GM18867 (cell line): Measurements from ENCODE around the gene CRBN.
A peak's percentile ranks its signal among the peaks of the same experiment; 100 is the strongest.

Experiments
- ATAC-seq: cut with Tn5 transposase; IDR thresholded peaks from one replicate; pipeline ENCODE4 v1.9.1; 2021; ENCODE audit warnings: mild to moderate bottlenecking, moderate library complexity; ENCODE audit not compliant: unreplicated experiment

Gene CRBN

DNA sequence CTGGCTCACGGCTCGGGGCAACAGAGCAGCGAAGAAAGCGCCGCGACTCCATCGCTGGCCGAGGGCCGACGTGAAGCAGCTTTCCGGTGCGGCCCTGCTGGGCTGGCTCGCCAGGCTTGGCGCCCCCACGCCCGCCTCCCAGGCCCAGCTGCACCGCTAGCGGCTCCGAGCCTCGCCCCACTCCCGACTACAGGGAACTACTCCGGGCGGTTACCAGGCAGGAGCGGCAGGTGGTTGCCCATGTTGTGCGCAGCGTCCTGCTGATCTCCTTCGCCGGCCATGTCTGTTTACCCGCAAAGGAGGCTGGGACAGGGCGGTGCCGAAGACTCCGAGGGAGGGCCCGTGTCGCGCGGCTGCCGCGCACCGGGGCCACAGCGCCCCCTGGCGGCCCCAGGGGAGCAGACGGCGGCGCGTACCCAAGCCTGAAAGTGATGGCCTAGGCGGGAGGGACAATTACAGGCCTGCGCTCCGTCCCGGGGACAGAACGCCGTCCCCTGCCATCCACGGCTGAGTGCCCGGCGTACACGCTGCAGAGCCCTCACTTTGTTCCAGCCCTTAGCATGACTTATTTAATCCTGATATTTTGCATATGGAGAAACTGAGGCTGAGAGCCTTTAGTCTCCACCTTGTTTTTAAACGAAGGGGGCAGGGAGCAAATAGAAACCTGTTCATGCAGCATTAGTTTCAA, at the start of gene CRBN:
TSS of gene CRBN (minus strand) at position 285 of the 688 bp plus-strand sequence. CDS start at position 281, 4 bp downstream.
- ATAC-seq = peak; percentile 99

DNA sequence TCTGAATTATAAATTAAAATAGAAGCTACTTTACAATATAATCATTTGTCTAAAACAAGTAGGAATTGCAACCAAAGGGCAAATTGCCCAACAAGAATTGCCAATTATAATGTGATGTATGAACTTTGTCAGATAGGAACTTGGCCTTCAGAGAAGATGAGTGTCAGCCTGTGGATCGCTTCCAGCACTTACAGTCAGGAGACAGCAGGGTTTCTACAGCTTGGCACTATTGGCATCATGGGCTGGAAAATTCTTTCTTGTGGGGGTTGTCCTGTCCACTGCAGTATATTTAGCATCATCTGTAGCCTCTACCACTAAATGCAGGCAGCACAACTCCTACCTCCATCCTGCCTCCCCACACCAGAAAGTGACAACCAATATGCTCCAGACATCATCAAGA, 48.1 kb upstream of the CRBN start:
- no peak for ATAC-seq

DNA sequence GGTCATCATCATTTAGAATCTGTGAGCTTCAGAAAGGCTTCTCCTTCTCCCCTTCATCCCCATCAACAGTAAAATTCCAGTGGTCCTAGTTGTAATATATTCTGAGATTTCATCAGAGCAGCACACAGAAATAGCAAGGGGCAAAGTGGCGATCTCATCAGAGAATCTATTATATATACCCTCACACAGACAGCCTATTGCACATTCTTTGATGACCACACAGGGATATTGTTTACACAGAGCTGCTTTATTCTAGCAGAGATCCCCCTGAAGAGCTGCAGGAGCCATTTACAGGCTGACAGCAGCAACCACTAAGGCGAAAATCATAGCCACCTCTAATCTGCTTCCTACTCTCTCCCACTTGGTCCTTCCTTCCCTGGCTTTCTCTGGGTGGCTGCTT, 42.0 kb upstream of the CRBN start:
- ATAC-seq = no peak

GRCh38 chr3:3216401-3216800, 36.9 kb upstream of the CRBN start:
- no peak for ATAC-seq

DNA sequence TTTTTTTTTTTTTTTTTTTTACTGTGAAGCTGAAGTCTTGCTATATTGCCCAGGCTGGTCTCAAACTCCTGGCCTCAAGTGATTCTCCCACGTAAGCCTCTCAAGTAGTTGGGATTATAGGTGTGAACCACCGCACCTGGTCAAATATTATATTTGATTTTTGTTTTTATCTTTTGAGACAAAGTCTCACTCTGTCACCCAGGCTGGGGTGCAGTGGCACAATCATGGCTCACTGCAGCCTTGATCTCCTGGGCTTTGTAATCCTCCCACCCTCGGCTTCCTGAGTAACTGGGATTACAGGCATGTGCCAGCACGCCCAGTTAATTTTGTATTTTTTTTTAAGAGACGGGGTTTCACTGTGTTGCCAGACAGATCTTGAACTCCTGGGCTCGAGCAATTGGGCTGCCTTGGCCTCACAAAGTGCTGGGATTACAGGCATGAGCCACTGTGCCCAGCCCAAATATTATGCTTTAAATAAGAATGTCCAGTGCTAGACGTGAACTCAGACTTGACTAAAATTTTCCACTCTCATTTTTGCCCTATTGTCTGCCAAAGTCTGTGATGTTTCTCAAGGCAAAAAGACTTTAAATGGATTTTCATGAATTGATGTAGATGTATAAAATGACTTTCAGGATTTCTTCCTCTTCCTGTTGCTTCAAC, 33.4 kb upstream of the CRBN start:
- no peak for ATAC-seq

DNA sequence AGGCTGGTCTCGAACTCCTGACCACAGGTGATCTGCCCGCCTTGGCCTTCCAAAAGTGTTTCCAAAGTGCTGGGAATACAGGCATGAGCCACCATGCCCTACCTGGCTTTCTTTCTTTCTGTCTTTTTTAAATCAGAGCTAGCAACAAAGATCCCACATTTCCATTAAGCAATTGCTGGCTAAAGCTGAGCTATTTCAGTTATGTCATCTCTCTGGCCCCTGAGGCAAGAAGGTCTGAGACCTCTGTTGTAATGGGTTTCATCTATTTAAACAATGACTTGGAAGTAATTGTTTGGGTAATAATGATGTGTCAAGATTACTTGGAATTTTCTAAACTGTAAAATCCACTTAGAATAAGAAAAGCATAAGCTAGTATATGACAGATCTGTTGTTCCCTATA, 30.2 kb upstream of the CRBN start:
- no peak for ATAC-seq

DNA sequence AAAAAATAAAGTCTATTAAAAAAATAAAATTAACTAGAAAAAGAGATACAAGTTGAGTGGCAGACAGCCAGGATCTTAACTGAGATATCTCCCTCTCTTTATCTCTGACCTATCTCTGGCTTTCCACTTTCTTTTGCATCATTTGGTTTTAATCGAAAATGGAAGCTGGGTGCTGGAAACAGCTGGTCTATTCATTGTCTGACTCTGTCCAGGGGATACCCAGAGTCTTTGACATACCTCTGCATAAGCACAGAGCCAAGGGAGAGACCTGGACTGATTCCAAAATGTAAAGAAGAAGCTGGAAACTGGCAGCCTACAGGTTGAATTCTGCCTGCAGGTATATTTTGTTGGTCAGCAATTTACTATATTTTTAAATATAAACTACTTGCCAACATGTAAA, 29.6 kb upstream of the CRBN start:
- no peak for ATAC-seq

DNA sequence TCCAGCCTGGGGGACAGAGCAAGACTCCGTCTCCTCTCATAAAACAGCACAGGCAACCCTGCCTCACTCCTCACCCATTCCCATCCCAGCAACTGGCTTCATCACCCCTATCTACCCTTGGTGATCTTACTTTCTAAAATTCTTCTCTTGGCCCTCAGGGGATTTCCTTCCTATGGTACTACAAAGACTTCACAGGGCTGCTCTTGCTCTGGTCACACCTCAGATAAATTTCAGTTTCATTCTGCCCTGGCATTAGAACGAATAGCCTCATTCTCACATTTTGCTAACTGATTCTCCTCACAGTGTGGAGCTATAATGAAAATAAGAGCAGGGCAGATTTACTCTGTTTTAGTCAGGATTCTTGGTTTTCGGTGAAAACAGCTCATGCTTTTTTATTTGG, 22.1 kb upstream of the CRBN start:
- peak; percentile 97 for ATAC-seq

DNA sequence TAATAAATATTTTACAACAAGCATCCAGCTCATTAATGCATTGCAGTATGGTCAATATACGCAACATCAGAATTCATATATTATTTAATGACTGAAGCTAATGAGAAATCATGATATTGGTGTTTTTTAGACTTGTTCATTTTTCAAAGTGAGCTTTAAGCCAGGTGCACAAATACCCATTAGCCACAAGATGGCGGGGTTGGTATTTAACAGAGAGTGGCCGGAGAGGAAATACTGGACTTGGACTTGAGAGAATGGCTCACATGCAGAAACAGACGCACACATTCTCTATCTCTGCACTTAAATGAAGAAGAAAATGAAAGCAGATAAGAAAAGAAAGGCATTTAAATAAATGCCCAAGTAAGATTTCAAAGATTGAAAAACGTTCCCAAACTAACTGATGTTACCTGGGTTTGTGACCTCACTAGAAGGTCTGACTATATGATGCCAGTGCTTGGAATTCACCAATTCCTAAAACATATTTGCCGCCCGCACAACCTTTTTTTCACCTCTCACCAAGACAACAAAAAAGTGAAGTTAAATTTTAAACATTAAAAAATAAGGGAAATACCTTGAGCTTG, 21.2 kb upstream of the CRBN start:
- ATAC-seq = peak; percentile 69

GRCh38 chr3:3199306-3199705, 19.8 kb upstream of the CRBN start:
- ATAC-seq = no peak

DNA sequence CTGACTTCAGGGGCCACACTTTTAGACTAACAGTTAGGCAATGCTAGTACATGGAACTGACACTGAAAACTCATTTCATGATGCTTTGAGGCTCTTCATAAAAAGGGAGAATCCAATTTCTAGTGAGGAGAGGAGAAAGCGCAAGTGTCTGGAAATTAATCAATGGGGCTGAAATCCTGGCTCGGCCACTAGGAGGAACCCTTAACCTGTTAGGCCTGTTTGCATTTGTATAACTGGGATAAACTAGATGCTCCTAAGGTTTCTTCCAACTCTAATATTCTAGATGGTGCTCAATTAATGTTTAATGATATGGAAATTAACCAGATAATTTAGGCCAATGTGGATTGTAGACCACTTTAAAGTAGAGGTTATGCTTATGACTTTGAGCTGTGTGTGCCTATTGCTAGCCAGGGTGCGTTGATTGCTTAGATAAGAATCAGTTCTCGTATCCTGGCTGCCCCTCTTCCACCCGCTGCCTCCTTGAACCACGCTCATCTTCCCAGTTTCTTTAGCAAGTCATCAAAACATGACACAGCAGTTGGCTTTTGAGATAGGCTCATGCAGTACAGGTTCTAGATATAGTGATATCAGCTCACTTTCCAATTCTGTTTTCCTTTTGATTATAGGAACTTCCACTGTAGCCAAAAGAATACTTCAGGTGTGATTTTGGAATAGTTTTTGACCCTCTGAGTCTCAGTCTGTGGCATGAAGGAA, 16.8 kb upstream of the CRBN start:
- ATAC-seq = no peak

DNA sequence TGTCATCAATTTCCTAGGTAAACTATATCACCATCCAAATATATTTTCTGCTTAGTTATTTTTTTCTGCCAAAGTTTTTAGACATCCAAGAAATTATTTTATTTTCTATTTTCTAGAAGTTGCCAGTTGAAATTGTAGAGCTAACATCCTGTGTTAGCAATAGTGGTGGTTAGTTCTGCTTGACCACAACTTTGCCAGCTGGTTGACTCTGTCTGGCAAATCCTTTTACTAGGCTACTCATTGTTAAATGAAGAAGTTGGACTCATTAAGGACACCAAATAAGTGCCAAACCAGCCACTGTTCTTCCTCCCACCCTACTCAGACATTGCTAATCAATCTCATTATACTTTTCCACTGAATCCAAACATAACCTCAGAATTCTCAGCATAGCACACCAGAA, 15.4 kb upstream of the CRBN start:
- ATAC-seq = no peak

DNA sequence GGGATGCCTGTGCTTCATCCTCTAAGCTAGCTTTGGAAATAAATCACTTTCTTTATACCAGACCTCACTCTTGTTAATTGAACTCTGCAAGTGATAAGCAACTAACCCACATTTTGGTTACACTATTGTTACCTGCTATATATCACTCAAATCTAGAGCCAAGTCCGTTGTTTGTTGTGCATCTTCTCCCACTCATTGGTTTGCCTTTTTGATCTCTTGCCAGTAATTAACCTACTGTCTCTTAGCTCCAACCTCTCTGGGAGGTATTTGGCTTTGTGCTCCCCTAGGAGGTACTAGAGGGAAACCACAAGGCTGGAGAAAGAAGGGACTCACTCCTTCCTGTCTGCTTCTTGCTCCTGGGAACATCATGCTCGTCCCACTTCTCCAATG, 12.8 kb upstream of the CRBN start:
- ATAC-seq = no peak

- no peak for ATAC-seq
Measured at GRCh38 chr3:3191675-3192285, 12.3 kb upstream of the CRBN start.

GRCh38 chr3:3189961-3190360, 10.5 kb upstream of the CRBN start:
- ATAC-seq = no peak

DNA sequence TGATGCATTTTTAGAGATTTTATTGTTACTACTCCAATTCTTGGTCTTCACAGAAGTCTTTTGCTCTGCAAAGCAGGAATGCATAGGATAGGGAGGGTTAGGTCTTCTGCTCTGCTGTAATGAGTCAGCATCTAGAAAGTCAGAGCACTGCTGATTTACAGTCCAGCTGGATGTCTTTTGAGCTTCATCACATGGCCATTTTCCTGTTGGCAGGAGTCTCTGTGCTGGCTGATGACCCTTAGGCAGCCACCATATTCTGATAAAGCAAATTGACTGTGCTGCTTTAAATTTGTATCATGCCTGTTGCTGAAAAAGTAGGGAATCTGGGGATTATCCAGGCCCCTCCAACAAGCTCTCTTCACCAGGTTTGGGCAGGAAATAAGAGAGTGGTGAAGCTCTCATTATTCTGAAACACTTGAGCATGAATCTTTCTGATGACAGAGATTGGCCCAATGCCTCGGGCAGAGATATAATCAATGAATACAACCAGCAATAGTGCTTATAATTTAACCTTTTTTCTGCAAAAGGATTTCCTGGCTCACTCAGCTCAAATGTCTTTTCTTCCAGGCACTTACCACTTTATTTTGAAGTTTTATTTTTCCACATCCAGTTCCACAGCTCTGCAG, 9.7 kb upstream of the CRBN start:
- no peak for ATAC-seq

GRCh38 chr3:3184876-3185275, 5.4 kb upstream of the CRBN start:
- ATAC-seq = no peak

DNA sequence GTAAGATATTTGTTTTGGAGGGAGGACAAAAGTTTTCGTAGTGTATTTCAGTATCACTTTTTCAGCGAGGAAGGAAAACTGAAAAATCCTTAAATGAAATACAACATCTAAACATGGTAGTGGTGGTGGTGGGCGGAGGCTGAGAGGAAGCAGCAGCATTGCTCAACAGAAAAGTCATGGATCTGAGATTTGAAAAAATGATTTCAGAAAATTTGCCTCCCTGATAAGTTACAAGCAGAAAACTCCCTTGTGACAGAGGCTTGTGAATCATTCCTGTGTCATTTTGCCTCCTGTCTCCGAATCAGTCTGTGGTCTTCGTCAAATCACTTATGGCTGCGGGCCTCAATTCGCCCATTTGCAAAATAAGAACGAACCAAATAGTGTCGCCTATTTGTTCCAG, 965 bp upstream of the CRBN start:
- ATAC-seq = no peak

- peak; percentile 5 for ATAC-seq
Measured at GRCh38 chr3:3178498-3179328, 778 bp downstream of the CRBN start.

DNA sequence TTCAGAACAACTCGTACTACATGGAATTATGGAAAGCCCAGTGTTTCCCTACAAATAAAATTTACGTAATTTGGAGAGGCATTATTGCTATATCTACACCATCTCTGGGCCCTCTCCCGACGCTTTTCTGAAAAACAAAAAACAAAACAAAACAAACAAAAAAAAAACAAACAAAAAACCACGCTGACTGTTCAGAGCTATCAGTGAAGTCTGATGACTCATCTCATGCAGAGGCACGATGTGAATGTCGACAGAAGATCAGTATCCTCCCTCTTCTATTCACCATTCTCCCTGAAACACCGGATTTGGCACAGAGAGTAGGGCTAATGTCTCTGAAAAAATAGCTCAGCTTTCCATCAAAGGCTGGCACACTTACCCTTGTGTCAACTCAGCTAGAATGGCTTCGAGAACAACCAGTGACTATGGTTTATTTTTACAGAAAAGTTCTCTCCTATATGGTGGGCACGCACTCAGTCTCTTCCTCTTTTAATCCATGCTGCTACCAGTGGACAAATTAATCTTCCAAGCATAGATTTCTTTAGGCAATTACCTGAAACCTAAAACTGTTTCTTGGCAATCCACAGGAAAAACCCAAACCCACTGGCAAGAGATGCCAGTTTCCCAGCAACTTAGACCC, 1.5 kb downstream of the CRBN start:
- no peak for ATAC-seq
